GM21381 (cell line): ENCODE results near the gene RRP1B.
"Not testable (repeated sequence)": the region's sequence is repeated elsewhere in the genome, so short reads cannot be mapped to it uniquely, and the experiment has no call there.

Experiments used
- ATAC-seq: cut with Tn5 transposase; IDR thresholded peaks from one replicate; pipeline ENCODE4 v1.9.1; 2021; ENCODE audit warnings: mild to moderate bottlenecking, moderate library complexity; ENCODE audit not compliant: unreplicated experiment

Gene RRP1B

DNA sequence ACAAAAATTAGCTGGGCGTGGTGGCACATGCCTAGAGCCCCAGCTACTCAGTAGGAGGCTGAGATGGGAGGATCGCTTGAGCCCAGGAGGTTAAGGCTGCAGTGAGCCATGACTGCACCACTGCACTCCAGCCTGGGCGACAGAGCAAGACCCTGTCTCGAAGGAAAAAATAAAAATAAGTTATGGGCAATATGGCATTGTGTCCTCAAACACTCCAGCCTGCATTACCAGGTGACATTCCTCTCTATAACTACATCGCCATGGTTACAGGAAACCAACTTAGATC, 40.1 kb downstream of the RRP1B start:
- ATAC-seq, result not testable (repeated sequence)

GRCh38 chr21:43699933-43700599, 40.7 kb downstream of the RRP1B start:
- ATAC-seq, result no peak

DNA sequence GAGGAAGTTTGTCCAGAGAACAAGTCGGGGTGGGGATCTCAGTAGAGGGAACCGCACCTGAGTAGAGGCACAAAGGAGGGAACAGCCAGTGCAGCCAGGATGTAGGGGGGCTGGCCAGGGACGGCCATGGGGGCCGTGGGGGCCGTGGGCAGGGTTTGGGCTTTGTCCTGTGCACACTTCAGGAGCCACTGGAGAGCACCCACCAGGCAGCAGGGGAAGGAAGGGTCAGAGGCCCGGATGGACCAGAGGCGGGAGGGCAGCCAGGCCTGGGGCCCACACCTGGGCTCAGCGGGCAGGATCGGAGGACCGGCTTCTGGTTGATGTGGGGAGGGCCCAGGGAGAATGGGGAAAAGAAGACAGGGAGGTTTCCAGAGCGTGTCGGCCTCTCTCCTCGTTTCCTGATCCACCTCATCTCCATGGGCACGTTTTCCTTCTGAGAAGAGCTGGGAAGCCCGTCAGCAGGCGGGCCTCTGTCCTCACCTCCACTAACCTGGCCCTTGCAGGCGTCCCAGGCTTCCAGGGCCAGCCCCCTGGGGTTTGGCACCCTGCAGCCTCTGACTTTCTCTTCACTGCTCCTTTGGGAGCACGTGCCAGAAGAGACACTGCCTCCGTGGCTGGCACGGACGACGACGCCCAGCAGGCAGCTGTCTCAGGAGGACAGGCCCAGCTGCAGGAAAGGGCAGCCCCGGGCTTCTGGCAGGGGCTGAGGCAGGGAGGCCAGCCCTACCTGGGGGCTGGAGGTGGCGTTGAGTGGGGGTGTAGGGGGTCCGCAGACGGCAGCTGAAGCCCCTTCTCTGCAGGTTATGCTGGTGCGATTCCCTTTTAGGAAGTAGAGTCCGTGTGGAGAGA, 42.8 kb downstream of the RRP1B start:
- ATAC-seq, result no peak

GRCh38 chr21:43702785-43703034, 43.4 kb downstream of the RRP1B start:
- no peak for ATAC-seq

- no peak for ATAC-seq
These were observed 43.9 kb downstream of the RRP1B start for GRCh38 chr21:43703035-43703880.

DNA sequence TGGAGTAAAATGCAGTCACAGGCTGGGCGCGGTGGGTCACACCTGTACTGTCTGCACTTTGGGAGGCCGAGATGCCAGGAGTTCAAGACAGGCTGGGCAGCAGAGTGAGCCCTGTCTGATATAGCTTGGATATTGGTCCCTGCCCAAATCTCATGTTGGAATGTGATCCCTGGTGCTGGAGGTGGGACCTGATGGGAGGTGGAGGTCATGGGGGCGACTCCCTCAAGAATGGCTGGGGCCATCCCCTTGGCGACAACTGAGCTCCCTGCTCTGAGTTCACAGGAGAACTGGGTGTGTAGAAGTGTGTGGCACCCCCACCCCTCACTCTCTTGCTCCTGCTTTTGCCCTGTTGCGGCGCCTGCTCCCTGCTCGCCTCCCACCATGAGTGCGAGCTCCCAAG, 48.1 kb downstream of the RRP1B start:
- no peak for ATAC-seq

- ATAC-seq, result no peak
These were observed 49.5 kb downstream of the RRP1B start for GRCh38 chr21:43708745-43709381.

DNA sequence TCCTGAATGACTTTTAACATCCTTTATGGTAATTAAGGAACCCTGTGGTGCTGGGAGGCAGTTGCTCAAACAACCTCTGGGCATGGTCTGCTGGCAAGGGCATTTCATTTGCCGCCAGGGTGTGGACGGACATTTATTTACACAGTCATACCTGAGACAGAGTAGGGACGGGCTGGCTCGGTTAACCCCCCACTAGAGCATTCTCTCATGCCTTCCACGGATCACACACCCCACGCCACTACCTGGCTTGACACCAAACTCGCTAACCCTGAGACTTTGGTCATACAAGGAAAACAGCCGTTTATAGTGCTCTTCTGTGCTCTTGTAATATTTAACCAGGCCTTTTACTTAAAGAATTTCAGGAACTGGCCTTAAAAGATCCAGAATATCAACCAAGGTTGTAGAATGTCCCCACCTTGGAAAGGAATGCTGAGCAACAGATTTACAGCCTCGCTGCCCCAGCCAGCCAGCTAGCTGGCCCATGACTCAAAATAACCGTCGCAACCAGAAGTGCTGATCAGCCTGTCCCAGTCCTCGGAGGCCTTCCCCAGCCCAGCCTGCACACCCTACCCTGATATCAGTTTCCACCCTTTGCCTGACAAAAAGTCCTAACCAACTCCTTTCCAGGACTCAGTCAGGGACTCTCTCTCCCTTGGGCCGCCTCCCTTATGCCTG, 53.0 kb downstream of the RRP1B start:
- no peak for ATAC-seq

- not testable (repeated sequence) for ATAC-seq
These were observed 53.8 kb downstream of the RRP1B start for GRCh38 chr21:43713123-43713522.

GRCh38 chr21:43716376-43717165, 57.2 kb downstream of the RRP1B start:
- no peak for ATAC-seq

- no peak for ATAC-seq
These were observed 58.0 kb downstream of the RRP1B start for GRCh38 chr21:43717166-43717853.

DNA sequence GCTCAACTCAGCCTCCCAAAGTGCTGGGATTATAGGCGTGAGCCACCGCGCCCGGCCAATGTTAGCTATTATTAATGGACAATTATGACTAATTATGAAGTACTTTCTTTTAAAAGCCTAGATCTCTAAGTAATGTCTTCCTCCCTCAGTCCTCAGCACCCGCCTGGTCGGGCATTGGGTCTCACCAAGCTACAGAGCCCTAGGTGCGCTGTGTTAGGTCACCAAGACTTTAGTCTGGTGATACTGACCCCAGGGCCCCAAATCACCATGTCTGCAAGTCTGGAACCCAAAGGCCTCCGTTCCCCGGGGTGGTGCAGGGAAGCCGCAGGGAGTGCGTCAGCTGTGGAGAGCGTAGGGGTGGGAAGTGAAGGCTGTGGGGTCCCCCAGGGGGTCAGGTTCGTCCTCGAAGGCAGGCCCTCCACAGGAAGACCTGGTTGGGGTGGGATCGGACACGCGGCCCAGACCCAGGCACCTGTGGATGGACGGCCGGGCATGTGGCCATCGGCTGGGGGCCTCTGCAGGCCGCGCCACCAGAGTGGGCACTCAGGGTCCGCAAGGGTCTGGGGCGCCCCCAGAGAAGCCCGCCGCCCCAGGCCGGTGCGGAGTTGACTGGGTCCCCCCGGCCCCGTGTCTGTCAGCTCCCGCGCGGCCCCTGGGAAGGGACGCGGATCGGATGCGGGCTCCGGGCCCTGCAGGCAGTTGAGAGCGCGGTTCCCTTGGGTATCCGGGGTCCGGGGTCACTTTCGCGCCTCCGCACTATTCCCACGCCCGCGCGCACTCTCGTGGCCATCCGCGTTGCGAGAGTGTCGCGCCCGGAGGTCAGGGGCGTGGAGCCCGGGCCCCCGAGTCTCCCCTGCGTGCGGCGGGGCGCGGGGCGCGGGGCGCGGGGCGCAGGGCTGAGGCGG, 58.9 kb downstream of the RRP1B start:
- ATAC-seq, result no peak

GRCh38 chr21:43718872-43719747, 59.8 kb downstream of the RRP1B start, which contains the start of gene PDXK:
PDXK (plus strand) TSS chr21:43719129; CDS start chr21:43719295, 166 bp downstream.
- ATAC-seq, result peak; percentile 59

- no peak for ATAC-seq
These were observed 60.6 kb downstream of the RRP1B start for GRCh38 chr21:43719748-43720538.

GRCh38 chr21:43720539-43721166, 61.3 kb downstream of the RRP1B start:
- ATAC-seq, result no peak

DNA sequence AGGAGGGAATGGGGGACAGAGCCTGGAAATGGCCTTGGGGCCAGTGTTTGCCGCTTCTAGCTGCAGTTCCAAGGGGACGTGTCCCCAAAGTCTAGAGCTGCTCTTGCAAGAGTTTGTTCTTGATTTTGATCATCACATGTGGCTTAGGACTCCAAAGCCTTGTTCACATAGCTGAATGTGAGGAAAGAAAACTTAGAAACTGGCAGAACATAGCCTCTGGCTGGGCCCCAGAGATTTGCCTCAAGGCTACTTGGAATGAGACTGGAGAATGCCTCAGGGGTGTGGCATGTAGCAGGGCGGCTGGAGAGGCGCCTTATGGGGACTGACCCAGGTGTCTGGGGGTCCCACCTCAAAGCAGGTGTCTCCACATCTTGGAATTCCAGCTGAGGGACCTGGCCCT, 61.8 kb downstream of the RRP1B start:
- ATAC-seq, result no peak
